OCI-LY1 (cell line): Measurements from ENCODE around the gene DGCR6L.
"Not testable (repeated sequence)": the region's sequence is repeated elsewhere in the genome, so short reads cannot be mapped to it uniquely, and the experiment has no call there.

Experiments used
- H2AFZ ChIP-seq: fragments of 200-600 bp; sonication (generic), shearing (Covaris generic); 2 replicates; pipeline ENCODE4 v1.6.0; 2014; ENCODE audit warnings: antibody characterized with exemption, mild to moderate bottlenecking, low read length
- H3F3A ChIP-seq: fragments of 200-600 bp; sonication (generic), shearing (Covaris generic); 2 replicates; pipeline ENCODE4 v1.6.0; 2014; ENCODE audit warnings: mild to moderate bottlenecking, antibody characterized with exemption, low read length, moderate library complexity; ENCODE audit not compliant: insufficient read depth
- H3K27ac ChIP-seq: fragments of 200-600 bp; sonication (generic); 2 replicates; pipeline ENCODE4 v1.5.1; 2014; ENCODE audit warnings: low read length, mixed run types, mild to moderate bottlenecking, low read depth; ENCODE audit not compliant: poor library complexity, severe bottlenecking
- H3K27me3 ChIP-seq: fragments of 200-600 bp; sonication (generic); 2 replicates; pipeline ENCODE4 v1.6.0; 2014; ENCODE audit warnings: antibody characterized with exemption, mild to moderate bottlenecking, low read length, moderate library complexity; ENCODE audit not compliant: insufficient read depth
- H3K36me3 ChIP-seq: fragments of 200-600 bp; sonication (generic); 2 replicates; pipeline ENCODE4 v1.6.1; 2014; ENCODE audit warnings: mild to moderate bottlenecking, antibody characterized with exemption, low read length, moderate library complexity, mixed read lengths; ENCODE audit not compliant: insufficient read depth
- H3K4me1 ChIP-seq: fragments of 200-600 bp; sonication (generic); 2 replicates; pipeline ENCODE4 v1.5.1; 2014; ENCODE audit warnings: mild to moderate bottlenecking, low read length, moderate library complexity; ENCODE audit not compliant: insufficient read depth, severe bottlenecking
- H3K4me2 ChIP-seq: fragments of 200-600 bp; sonication (generic), shearing (Covaris generic); 2 replicates; pipeline ENCODE4 v1.6.1; 2014; ENCODE audit warnings: low read length
- H3K4me3 ChIP-seq: fragments of 200-600 bp; sonication (generic); 2 replicates; pipeline ENCODE4 v1.5.1; 2014; ENCODE audit warnings: low read length, low read depth, mild to moderate bottlenecking, mixed read lengths; ENCODE audit not compliant: poor library complexity, severe bottlenecking
- H3K79me2 ChIP-seq: fragments of 200-600 bp; shearing (Covaris generic); 2 replicates; pipeline ENCODE4 v1.6.1; 2016; ENCODE audit warnings: mixed run types, low read length, mixed read lengths; ENCODE audit not compliant: insufficient read depth
- H3K9ac ChIP-seq: fragments of 200-600 bp; sonication (generic), shearing (Covaris generic); 2 replicates; pipeline ENCODE4 v1.6.1; 2014; ENCODE audit warnings: mild to moderate bottlenecking, low read length, mixed read lengths
- H3K9me2 ChIP-seq: fragments of 200-600 bp; sonication (generic), shearing (Covaris generic); 2 replicates; pipeline ENCODE4 v1.6.1; 2014; ENCODE audit warnings: low read depth, mild to moderate bottlenecking, low read length, mixed read lengths
- H3K9me3 ChIP-seq: fragments of 200-600 bp; shearing (Covaris generic); 2 replicates; pipeline ENCODE4 v1.6.1; 2014; ENCODE audit warnings: low read length, mixed read lengths
- H4K20me1 ChIP-seq: fragments of 200-600 bp; sonication (generic), shearing (Covaris generic); 2 replicates; pipeline ENCODE4 v1.6.0; 2016; ENCODE audit warnings: mild to moderate bottlenecking, low read length; ENCODE audit not compliant: insufficient read depth
- EZH2 ChIP-seq: fragments of 200-600 bp; sonication (generic), shearing (Covaris generic); IDR thresholded peaks from 2 replicates; pipeline ENCODE4 v1.8.0; 2017; ENCODE audit warnings: borderline replicate concordance, mixed run types, mild to moderate bottlenecking, antibody characterized with exemption, low read length, moderate library complexity, mixed read lengths
- TF ChIP-seq, protein P1 (sequence below): fragments of 200-600 bp; sonication (generic), shearing (Covaris generic); IDR thresholded peaks from 2 replicates; pipeline ENCODE4 v1.5.1; 2017; ENCODE audit warnings: mild to moderate bottlenecking, antibody characterized with exemption, low read length, moderate library complexity, mixed read lengths

DGCR6L gene

GRCh38 chr22:20312396-20313191 lies 7.3 kb downstream of the DGCR6L start:
- Histone ChIP-seq H3K4me1 (peaks cover under 1% of the 10 kb centered on the region), H3F3A (no peaks in the 10 kb centered on the region), H3K9me3 (no peaks in the 10 kb centered on the region), H2AFZ (no peak overlapping the region), H4K20me1 (no peaks in the 10 kb centered on the region), H3K27me3 (no peaks in the 10 kb centered on the region), H3K4me2 (no peak overlapping the region), H3K9ac (no peak overlapping the region), H3K4me3 (no peak overlapping the region), H3K36me3 (no peaks in the 10 kb centered on the region), H3K27ac (no peak overlapping the region), H3K79me2 (no peaks in the 10 kb centered on the region), H3K9me2 (no peaks in the 10 kb centered on the region)
- TF ChIP-seq, protein P1, sequence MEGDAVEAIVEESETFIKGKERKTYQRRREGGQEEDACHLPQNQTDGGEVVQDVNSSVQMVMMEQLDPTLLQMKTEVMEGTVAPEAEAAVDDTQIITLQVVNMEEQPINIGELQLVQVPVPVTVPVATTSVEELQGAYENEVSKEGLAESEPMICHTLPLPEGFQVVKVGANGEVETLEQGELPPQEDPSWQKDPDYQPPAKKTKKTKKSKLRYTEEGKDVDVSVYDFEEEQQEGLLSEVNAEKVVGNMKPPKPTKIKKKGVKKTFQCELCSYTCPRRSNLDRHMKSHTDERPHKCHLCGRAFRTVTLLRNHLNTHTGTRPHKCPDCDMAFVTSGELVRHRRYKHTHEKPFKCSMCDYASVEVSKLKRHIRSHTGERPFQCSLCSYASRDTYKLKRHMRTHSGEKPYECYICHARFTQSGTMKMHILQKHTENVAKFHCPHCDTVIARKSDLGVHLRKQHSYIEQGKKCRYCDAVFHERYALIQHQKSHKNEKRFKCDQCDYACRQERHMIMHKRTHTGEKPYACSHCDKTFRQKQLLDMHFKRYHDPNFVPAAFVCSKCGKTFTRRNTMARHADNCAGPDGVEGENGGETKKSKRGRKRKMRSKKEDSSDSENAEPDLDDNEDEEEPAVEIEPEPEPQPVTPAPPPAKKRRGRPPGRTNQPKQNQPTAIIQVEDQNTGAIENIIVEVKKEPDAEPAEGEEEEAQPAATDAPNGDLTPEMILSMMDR: no peak
- TF ChIP-seq EZH2: no peak

GRCh38 chr22:20311249-20312062 lies 8.4 kb downstream of the DGCR6L start:
- H3K9ac ChIP-seq, H3K27ac ChIP-seq, H3F3A ChIP-seq, H2AFZ ChIP-seq, H3K9me2 ChIP-seq, H4K20me1 ChIP-seq, H3K9me3 ChIP-seq, H3K4me3 ChIP-seq, H3K27me3 ChIP-seq, H3K4me2 ChIP-seq, H3K4me1 ChIP-seq, H3K36me3 ChIP-seq, H3K79me2 ChIP-seq: not testable (repeated sequence)

GRCh38 chr22:20310773-20311172 lies 9.1 kb downstream of the DGCR6L start:
- not testable (repeated sequence) for H3K9me2 ChIP-seq, H3F3A ChIP-seq, H3K4me3 ChIP-seq, H4K20me1 ChIP-seq, H3K27me3 ChIP-seq, H3K4me2 ChIP-seq, H3K27ac ChIP-seq, H3K9me3 ChIP-seq, H2AFZ ChIP-seq, H3K9ac ChIP-seq, H3K4me1 ChIP-seq, H3K36me3 ChIP-seq, H3K79me2 ChIP-seq

- not testable (repeated sequence) for H3K4me1 ChIP-seq
These were observed 9.7 kb downstream of the DGCR6L start for GRCh38 chr22:20310180-20310579.

GRCh38 chr22:20308806-20309650 lies 10.8 kb downstream of the DGCR6L start:
- not testable (repeated sequence) for H3K9ac ChIP-seq, H3K9me3 ChIP-seq, H3K79me2 ChIP-seq, H3K4me2 ChIP-seq, H3K27me3 ChIP-seq, H3K9me2 ChIP-seq, H3F3A ChIP-seq, H3K36me3 ChIP-seq, H2AFZ ChIP-seq, H4K20me1 ChIP-seq, H3K27ac ChIP-seq, H3K4me3 ChIP-seq, H3K4me1 ChIP-seq

More at GRCh38 chr22:20310180-20310579, 9.7 kb downstream of the DGCR6L start:
- not testable (repeated sequence) for H2AFZ ChIP-seq, H3F3A ChIP-seq, H4K20me1 ChIP-seq, H3K4me3 ChIP-seq, H3K4me2 ChIP-seq, H3K9ac ChIP-seq, H3K9me2 ChIP-seq, H3K27me3 ChIP-seq, H3K79me2 ChIP-seq, H3K36me3 ChIP-seq, H3K27ac ChIP-seq, H3K9me3 ChIP-seq
